GM18870 (cell line): ENCODE results near the gene PUDP.

Experiments
- ATAC-seq: cut with Tn5 transposase; IDR thresholded peaks from one replicate; pipeline ENCODE4 v1.9.1; 2021; ENCODE audit warnings: moderate library complexity; ENCODE audit not compliant: unreplicated experiment

PUDP gene

GRCh38 chrX:7147413-7147977 lies 458 bp downstream of the PUDP start, which contains the start of gene STS:
STS (plus strand) TSS chrX:7147712; CDS start chrX:7253200, 105,488 bp downstream.
- ATAC-seq: peak; percentile 12

GRCh38 chrX:7146703-7147412 lies 1.1 kb downstream of the PUDP start:
- ATAC-seq: peak; percentile 25

- ATAC-seq: no peak
These were observed 1.8 kb downstream of the PUDP start for GRCh38 chrX:7146020-7146702.

GRCh38 chrX:7145454-7145853 lies 2.5 kb downstream of the PUDP start:
- ATAC-seq: no peak

GRCh38 chrX:7143941-7144525 lies 3.9 kb downstream of the PUDP start:
- no peak for ATAC-seq

GRCh38 chrX:7143076-7143475 lies 4.9 kb downstream of the PUDP start:
- ATAC-seq: no peak

- no peak for ATAC-seq
These were observed 8.5 kb downstream of the PUDP start for GRCh38 chrX:7139202-7140081.

- ATAC-seq: no peak
These were observed 13.0 kb downstream of the PUDP start for GRCh38 chrX:7134981-7135380.

- no peak for ATAC-seq
These were observed 14.9 kb downstream of the PUDP start for GRCh38 chrX:7133050-7133440.

GRCh38 chrX:7132335-7133049 lies 15.5 kb downstream of the PUDP start:
- ATAC-seq: peak; percentile 79

- ATAC-seq: no peak
These were observed 16.3 kb downstream of the PUDP start for GRCh38 chrX:7131621-7132020.

- ATAC-seq: no peak
These were observed 20.9 kb downstream of the PUDP start for GRCh38 chrX:7127056-7127455.

GRCh38 chrX:7120878-7121219 lies 27.1 kb downstream of the PUDP start:
- no peak for ATAC-seq

- no peak for ATAC-seq
These were observed 27.7 kb downstream of the PUDP start for GRCh38 chrX:7119950-7120877.

- ATAC-seq: peak; percentile 28
These were observed 30.4 kb downstream of the PUDP start for GRCh38 chrX:7117587-7117986.

GRCh38 chrX:7116081-7116480 lies 31.9 kb downstream of the PUDP start:
- no peak for ATAC-seq

GRCh38 chrX:7115557-7115956 lies 32.4 kb downstream of the PUDP start:
- ATAC-seq: peak; percentile 85

- no peak for ATAC-seq
These were observed 35.9 kb downstream of the PUDP start for GRCh38 chrX:7112071-7112470.

GRCh38 chrX:7111518-7111917 lies 36.4 kb downstream of the PUDP start:
- ATAC-seq: no peak
